Uterus (tissue), 4 donors: ENCODE measurements around the gene SLC6A15. TPM values are rescaled to one million over a fixed set of nuclear protein-coding genes. Genes with fewer than 3 reads are reported as not detected.

Source experiments
- DNase-seq, 2 donors: peaks; one replicate each; pipeline ENCODE4 v3.0.0-alpha.2; 2019 to 2020
- H3K27ac ChIP-seq, 2 donors: fragments of 200-600 bp; sonication (generic); 1 replicate in 1 of 2; 2 replicates in 1 of 2; pipeline ENCODE4 v1.5.1; 2016 to 2018
- H3K27me3 ChIP-seq, 2 donors: fragments of 200-600 bp; sonication (generic); one replicate each; pipeline ENCODE4 v1.5.1; 2018 to 2019; ENCODE audit warnings: control low read depth in 1 of 2
- H3K36me3 ChIP-seq, 2 donors: fragments of 200-600 bp; sonication (generic); one replicate each; pipeline ENCODE4 v1.5.1; 2019; ENCODE audit warnings: control low read depth in 1 of 2
- H3K4me1 ChIP-seq, 2 donors: fragments of 200-600 bp; sonication (generic); one replicate each; pipeline ENCODE4 v1.5.1; 2018 to 2019; ENCODE audit warnings: control low read depth in 1 of 2
- H3K4me3 ChIP-seq, 2 donors: fragments of 200-600 bp; sonication (generic); 1 replicate in 1 of 2; 2 replicates in 1 of 2; pipeline ENCODE4 v1.5.1; 2018 to 2019; ENCODE audit warnings: mild to moderate bottlenecking in 1 of 2
- H3K9me3 ChIP-seq, 2 donors: fragments of 200-600 bp; sonication (generic); one replicate each; pipeline ENCODE4 v1.5.1; 2019; ENCODE audit warnings: control low read depth in 1 of 2
- POLR2A ChIP-seq, 2 donors: fragments of 450-650 bp; IDR thresholded peaks; one replicate each; pipeline ENCODE4 v1.6.1; 2016; ENCODE audit warnings: antibody characterized with exemption in 2 of 2, mild to moderate bottlenecking in 1 of 2, moderate library complexity in 1 of 2
- intact Hi-C: fragments of 100-400 bp; cut with DNase I; formaldehyde crosslinking; loops from one replicate; pipeline ENCODE4 v1.15.1; 2023; ENCODE audit warnings: low total_unique reads
- total RNA-seq, 4 donors: library from RNA; depleted of rRNA in 3 of 4; stranded (reverse); fragments of >200 nt in 3 of 4; gene quantifications; one replicate each; pipeline versions ENCODE4 v1.1.0 to v1.2.4, GENCODE V29; 2014 to 2023
- TF ChIP-seq, protein P1 (sequence below), 4 experiments: fragments of 200-600 bp in 2 of 4; fragments of 450-650 bp in 2 of 4; sonication (generic) in 2 of 4; IDR thresholded peaks; one replicate each; pipeline ENCODE4 v1.5.1; 2016 to 2019; ENCODE audit warnings: antibody characterized with exemption in 4 of 4, mild to moderate bottlenecking in 2 of 4, moderate library complexity in 1 of 4
- donor health status: DM: yes; HTN: yes; CAD: no.

Gene SLC6A15
- total RNA-seq, 4 donors from 2014 or later: 0.97 to 6.2 (median 4.4) TPM; not detected in 1

DNA sequence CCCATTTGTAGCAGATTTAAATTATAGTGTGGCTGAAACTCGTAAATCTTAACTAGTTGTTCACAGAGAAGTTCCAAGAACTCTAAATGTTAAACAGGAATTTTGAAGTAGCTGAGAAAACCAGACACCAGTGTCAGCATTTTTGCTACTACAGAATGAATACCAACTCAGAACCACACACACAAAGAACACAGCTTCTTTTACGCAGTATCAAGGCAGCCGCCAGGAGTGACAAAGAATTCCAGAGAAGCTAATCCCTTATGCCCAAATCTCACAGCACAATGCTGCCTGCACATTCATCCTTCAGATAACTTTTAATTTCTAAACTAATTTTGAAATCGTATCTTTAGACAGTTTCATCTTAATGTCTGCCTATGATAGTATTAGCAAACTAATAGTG is 37.4 kb downstream of the SLC6A15 start:
- H3K27ac ChIP-seq: no peak overlapping the region
- H3K36me3 ChIP-seq: no peaks in the 10 kb centered on the region
- H3K27me3 ChIP-seq: no peaks in the 10 kb centered on the region
- no peaks in the 10 kb centered on the region for H3K4me1 ChIP-seq
- TF ChIP-seq, protein P1, sequence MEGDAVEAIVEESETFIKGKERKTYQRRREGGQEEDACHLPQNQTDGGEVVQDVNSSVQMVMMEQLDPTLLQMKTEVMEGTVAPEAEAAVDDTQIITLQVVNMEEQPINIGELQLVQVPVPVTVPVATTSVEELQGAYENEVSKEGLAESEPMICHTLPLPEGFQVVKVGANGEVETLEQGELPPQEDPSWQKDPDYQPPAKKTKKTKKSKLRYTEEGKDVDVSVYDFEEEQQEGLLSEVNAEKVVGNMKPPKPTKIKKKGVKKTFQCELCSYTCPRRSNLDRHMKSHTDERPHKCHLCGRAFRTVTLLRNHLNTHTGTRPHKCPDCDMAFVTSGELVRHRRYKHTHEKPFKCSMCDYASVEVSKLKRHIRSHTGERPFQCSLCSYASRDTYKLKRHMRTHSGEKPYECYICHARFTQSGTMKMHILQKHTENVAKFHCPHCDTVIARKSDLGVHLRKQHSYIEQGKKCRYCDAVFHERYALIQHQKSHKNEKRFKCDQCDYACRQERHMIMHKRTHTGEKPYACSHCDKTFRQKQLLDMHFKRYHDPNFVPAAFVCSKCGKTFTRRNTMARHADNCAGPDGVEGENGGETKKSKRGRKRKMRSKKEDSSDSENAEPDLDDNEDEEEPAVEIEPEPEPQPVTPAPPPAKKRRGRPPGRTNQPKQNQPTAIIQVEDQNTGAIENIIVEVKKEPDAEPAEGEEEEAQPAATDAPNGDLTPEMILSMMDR (IDR thresholded peaks at IDR 0.05): no peak
- no peak for TF ChIP-seq POLR2A (IDR thresholded peaks at IDR 0.05)
- DNase-seq: no peak
- no peak overlapping the region for H3K4me3 ChIP-seq
- intact Hi-C loops: no loop called here
- H3K9me3 ChIP-seq: no peaks in the 10 kb centered on the region

DNA sequence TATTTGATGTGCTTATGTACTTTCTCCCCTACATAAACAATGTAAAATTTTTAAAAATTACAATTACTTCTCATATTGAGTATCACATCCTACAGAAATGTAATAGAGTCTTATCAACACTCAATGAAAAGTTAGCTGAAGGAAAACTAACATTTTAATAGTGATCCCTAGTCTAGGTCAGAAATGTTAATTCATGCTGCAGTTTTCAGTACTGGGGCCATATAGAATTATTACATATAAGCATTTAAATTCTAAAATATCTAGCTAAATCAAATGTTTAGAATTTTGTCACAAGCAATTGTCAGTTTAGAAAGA is 37.8 kb downstream of the SLC6A15 start:
- H3K27me3 ChIP-seq: no peaks in the 10 kb centered on the region
- TF ChIP-seq POLR2A (IDR thresholded peaks at IDR 0.05): no peak
- TF ChIP-seq, protein P1 (IDR thresholded peaks at IDR 0.05): no peak
- no peak overlapping the region for H3K27ac ChIP-seq
- no peak overlapping the region for H3K4me3 ChIP-seq
- H3K36me3 ChIP-seq: no peaks in the 10 kb centered on the region
- no peak for DNase-seq
- intact Hi-C loops: no loop called here
- H3K9me3 ChIP-seq: no peaks in the 10 kb centered on the region
- H3K4me1 ChIP-seq: no peaks in the 10 kb centered on the region

DNA sequence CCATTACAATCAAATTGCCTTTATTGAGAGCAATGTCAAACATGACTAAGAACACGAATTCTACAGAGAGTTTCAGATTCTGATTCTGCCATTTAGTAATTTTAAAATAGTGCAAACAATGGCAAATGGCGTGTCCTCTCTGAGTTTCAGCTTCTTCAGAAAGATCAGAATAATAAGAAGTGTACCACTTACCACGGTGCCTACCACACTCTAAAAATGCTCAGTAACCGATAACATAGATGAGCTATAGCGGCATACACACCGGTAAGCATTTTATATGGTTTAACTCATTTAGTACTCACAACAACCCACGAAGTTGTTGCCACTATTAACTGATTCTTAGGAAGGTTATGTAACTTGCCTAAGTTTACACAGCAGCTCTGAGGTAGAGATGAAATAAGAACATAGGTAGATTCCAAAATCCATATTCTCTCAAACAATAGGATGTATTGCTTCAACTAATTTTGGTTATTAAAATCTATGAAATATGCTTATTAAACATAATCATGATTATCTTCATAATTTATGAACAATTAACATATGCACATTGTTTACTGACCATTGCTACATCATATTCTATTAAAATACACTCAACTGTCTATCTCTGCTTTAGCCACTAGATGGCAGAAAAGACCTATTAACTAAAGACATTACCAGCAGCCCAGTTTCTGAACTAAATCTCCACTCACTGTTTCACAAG is 38.3 kb downstream of the SLC6A15 start:
- no peak for DNase-seq
- Histone ChIP-seq H3K4me3 (no peak overlapping the region), H3K27me3 (no peaks in the 10 kb centered on the region), H3K9me3 (no peaks in the 10 kb centered on the region), H3K4me1 (no peaks in the 10 kb centered on the region), H3K36me3 (no peaks in the 10 kb centered on the region), H3K27ac (no peak overlapping the region)
- TF ChIP-seq, protein P1 (IDR thresholded peaks at IDR 0.05): peak; percentile 60 to 64 (median 62)
- TF ChIP-seq POLR2A (IDR thresholded peaks at IDR 0.05): no peak
- intact Hi-C loops: no loop called here

DNA sequence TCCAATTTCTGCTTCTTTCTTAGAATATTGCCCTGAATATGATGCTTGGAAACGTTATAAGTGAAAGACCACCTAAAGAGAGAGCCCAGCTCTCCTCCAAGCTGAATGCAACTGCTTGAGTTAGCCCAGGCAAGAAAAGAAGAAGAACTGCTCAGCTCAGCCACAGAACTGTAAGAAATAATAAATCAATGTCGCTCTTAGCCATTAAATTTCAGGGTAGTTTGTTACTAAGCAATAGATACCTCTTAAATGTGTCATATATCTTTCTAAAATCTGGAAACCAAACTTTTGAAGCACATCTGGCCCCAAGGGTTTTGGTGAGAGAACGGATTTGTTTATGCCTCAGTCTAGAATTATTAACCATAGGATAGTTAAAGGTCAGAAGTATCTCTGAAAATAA is 50.4 kb downstream of the SLC6A15 start:
- no peaks in the 10 kb centered on the region for H3K27me3 ChIP-seq
- intact Hi-C loops: no loop called here
- peaks cover 0 to 4% of the 10 kb centered on the region in 2 donors for H3K9me3 ChIP-seq
- H3K27ac ChIP-seq: no peak overlapping the region
- H3K4me3 ChIP-seq: no peak overlapping the region
- DNase-seq: no peak
- H3K36me3 ChIP-seq: no peaks in the 10 kb centered on the region
- TF ChIP-seq, protein P1 (IDR thresholded peaks at IDR 0.05): no peak
- no peak for TF ChIP-seq POLR2A (IDR thresholded peaks at IDR 0.05)
- H3K4me1 ChIP-seq: no peaks in the 10 kb centered on the region

DNA sequence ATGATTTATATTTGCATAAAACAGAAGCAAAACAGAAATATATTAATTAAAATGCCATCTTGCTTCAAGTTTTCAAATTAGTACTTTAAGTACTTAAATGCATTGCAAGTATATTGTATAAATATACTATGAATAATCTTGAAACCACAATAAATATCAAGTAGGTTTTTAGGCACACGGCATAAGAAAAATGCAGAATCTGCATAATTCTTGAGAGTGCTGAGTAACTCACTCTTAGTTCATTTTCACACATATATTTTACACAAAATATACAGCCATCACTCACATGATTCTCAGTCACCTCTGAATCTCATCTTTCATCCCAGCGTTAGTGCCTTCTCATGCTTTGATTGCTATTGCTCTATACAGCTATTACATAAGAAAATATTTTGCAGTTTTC is 51.9 kb downstream of the SLC6A15 start:
- no peak overlapping the region for H3K27ac ChIP-seq
- H3K9me3 ChIP-seq: peaks cover 0 to 4% of the 10 kb centered on the region in 2 donors
- no peaks in the 10 kb centered on the region for H3K36me3 ChIP-seq
- intact Hi-C loops: no loop called here
- TF ChIP-seq, protein P1 (IDR thresholded peaks at IDR 0.05): no peak
- no peak for TF ChIP-seq POLR2A (IDR thresholded peaks at IDR 0.05)
- no peaks in the 10 kb centered on the region for H3K4me1 ChIP-seq
- no peak overlapping the region for H3K4me3 ChIP-seq
- DNase-seq: no peak
- no peaks in the 10 kb centered on the region for H3K27me3 ChIP-seq
